Measurements from ENCODE around the gene SGTA.

The SGTA gene

DNA sequence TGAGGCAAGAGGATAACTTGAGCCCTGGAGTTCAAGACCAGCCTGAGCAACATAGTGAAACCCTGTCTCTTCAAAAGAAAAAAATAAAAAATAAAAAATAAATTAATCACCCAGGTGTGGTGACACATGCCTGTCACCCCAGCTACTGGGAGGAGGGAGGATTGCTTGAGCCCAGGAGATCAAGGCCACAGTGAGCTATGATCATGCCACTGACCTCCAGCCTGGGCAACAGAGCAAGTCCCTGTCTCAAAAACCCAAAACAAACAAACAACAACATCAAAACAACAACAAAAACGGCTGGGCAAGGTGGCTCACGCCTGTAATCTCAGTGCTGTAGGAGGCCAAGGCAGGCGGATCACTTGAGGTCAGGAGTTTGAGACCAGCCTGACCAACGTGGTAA lies 39.0 kb downstream of the SGTA start:
- H3K9me2 ChIP-seq (replicated peaks; ENCODE audit: insufficient read depth, low read length): no peaks in the 10 kb centered on the region

GRCh38 chr19:2743099-2743498 lies 40.0 kb downstream of the SGTA start:
- H3K9me2 ChIP-seq (replicated peaks; ENCODE audit: insufficient read depth, low read length): no peaks in the 10 kb centered on the region
- H3K27me3 ChIP-seq (ENCODE audit: low read length): no peaks in the 10 kb centered on the region
- H3K27ac ChIP-seq (ENCODE audit: low read depth, low read length): no peak overlapping the region
- no peaks in the 10 kb centered on the region for H3K9me3 ChIP-seq (ENCODE audit: insufficient read depth, low read length)
- no peak overlapping the region for H3K9ac ChIP-seq (ENCODE audit: low read length)
- H4K20me1 ChIP-seq (ENCODE audit: low read depth, low read length): no peaks in the 10 kb centered on the region
- H3F3A ChIP-seq (ENCODE audit: insufficient read depth): no peaks in the 10 kb centered on the region
- H3K4me3 ChIP-seq (ENCODE audit: insufficient read depth, low read length, poor library complexity, severe bottlenecking): no peak overlapping the region
- H3K4me2 ChIP-seq (ENCODE audit: low read depth, low read length, poor library complexity, severe bottlenecking): no peak overlapping the region
- H3K36me3 ChIP-seq (ENCODE audit: low read length): no peaks in the 10 kb centered on the region
- TF ChIP-seq EZH2phosphoT487 (conservative IDR thresholded peaks at IDR 0.05; ENCODE audit: low read length) (no peak), CTCF (IDR thresholded peaks at IDR 0.05; ENCODE audit: insufficient read depth, low read length, poor library complexity, severe bottlenecking) (no peak)
- H3K79me2 ChIP-seq (ENCODE audit: insufficient read depth, low read length): 0 out of 2 replicates have a peak, but pooled peaks cover 6% of the 10 kb centered on the region
- no peak overlapping the region for H2AFZ ChIP-seq (ENCODE audit: low read depth, low read length, severe bottlenecking)

More for the DNA sequence above, 39.0 kb downstream of the SGTA start:
- H3K9ac ChIP-seq (ENCODE audit: low read length): no peak overlapping the region
- H3K9me3 ChIP-seq (ENCODE audit: insufficient read depth, low read length): no peaks in the 10 kb centered on the region
- TF ChIP-seq CTCF (IDR thresholded peaks at IDR 0.05; ENCODE audit: insufficient read depth, low read length, poor library complexity, severe bottlenecking) (no peak), EZH2phosphoT487 (conservative IDR thresholded peaks at IDR 0.05; ENCODE audit: low read length) (no peak)
- no peak overlapping the region for H2AFZ ChIP-seq (ENCODE audit: low read depth, low read length, severe bottlenecking)
- H3K4me2 ChIP-seq (ENCODE audit: low read depth, low read length, poor library complexity, severe bottlenecking): no peak overlapping the region
- no peaks in the 10 kb centered on the region for H3K27me3 ChIP-seq (ENCODE audit: low read length)
- H3K79me2 ChIP-seq (ENCODE audit: insufficient read depth, low read length): 0 out of 2 replicates have a peak, but pooled peaks cover 4% of the 10 kb centered on the region
- no peak overlapping the region for H3K27ac ChIP-seq (ENCODE audit: low read depth, low read length)
- H3K4me3 ChIP-seq (ENCODE audit: insufficient read depth, low read length, poor library complexity, severe bottlenecking): no peak overlapping the region
- no peaks in the 10 kb centered on the region for H3F3A ChIP-seq (ENCODE audit: insufficient read depth)
- H3K36me3 ChIP-seq (ENCODE audit: low read length): no peaks in the 10 kb centered on the region
- H4K20me1 ChIP-seq (ENCODE audit: low read depth, low read length): no peaks in the 10 kb centered on the region

- 0 out of 2 replicates have a peak, but pooled peaks cover 6% of the 10 kb centered on the region for H3K79me2 ChIP-seq (ENCODE audit: insufficient read depth, low read length)
- H3K27ac ChIP-seq (ENCODE audit: low read depth, low read length): no peak overlapping the region
- no peaks in the 10 kb centered on the region for H3K27me3 ChIP-seq (ENCODE audit: low read length)
- no peaks in the 10 kb centered on the region for H3F3A ChIP-seq (ENCODE audit: insufficient read depth)
- H2AFZ ChIP-seq (ENCODE audit: low read depth, low read length, severe bottlenecking): peak overlapping the region; percentile 99
- H3K4me3 ChIP-seq (ENCODE audit: insufficient read depth, low read length, poor library complexity, severe bottlenecking): peak overlapping the region; percentile 41
- H3K36me3 ChIP-seq (ENCODE audit: low read length): 0 out of 2 replicates have a peak, but pooled peaks cover 3% of the 10 kb centered on the region
- H3K9ac ChIP-seq (ENCODE audit: low read length): peak overlapping the region; percentile 64; the same call in 1 of the 2 replicates
- H4K20me1 ChIP-seq (ENCODE audit: low read depth, low read length): no peaks in the 10 kb centered on the region
- H3K9me3 ChIP-seq (ENCODE audit: insufficient read depth, low read length): no peaks in the 10 kb centered on the region
- no peaks in the 10 kb centered on the region for H3K9me2 ChIP-seq (replicated peaks; ENCODE audit: insufficient read depth, low read length)
- no peak for TF ChIP-seq EZH2phosphoT487 (conservative IDR thresholded peaks at IDR 0.05; ENCODE audit: low read length)
- TF ChIP-seq CTCF (IDR thresholded peaks at IDR 0.05; ENCODE audit: insufficient read depth, low read length, poor library complexity, severe bottlenecking): no peak
- peak overlapping the region; percentile 56 for H3K4me2 ChIP-seq (ENCODE audit: low read depth, low read length, poor library complexity, severe bottlenecking)
Measured at GRCh38 chr19:2740314-2740656, 42.8 kb downstream of the SGTA start.

Measured in SU-DHL-6 (cell line).